WTC11 (cell line): ENCODE measurements around the gene FOXRED2. TPM values are rescaled to one million over a fixed set of nuclear protein-coding genes. Genes with fewer than 3 reads are reported as not detected.

ENCODE experiments used
- ATAC-seq: fragments of 200-7000 bp; cut with Tn5 transposase; 2 replicates; pipeline ENCODE4 v1.10.0; 2021; ENCODE audit warnings: mild to moderate bottlenecking, moderate library complexity
- CTCF ChIA-PET: fragments of 300-600 bp; sonication (Branson Sonifier 250); formaldehyde crosslinking; loops from one replicate; lab custom pipeline; 2021; ENCODE audit warnings: antibody characterized with exemption; lab: Charles Lee
- POLR2A ChIA-PET: fragments of 350-600 bp; sonication (Branson Sonifier 250); formaldehyde crosslinking; loops from one replicate; lab custom pipeline; 2021; ENCODE audit warnings: antibody characterized with exemption; lab: Charles Lee
- DNase-seq: peaks from one replicate; pipeline ENCODE4 v3.0.0; 2021; ENCODE audit warnings: low spot score
- H3K27ac Mint-ChIP-seq: 2 replicates; pipeline ENCODE4 v1.8.0; 2021; ENCODE audit warnings: mixed read lengths
- H3K27me3 Mint-ChIP-seq: 2 replicates; pipeline ENCODE4 v1.8.0; 2021; ENCODE audit warnings: low read depth, mild to moderate bottlenecking, moderate library complexity, mixed read lengths
- H3K36me3 Mint-ChIP-seq: 2 replicates; pipeline ENCODE4 v1.8.0; 2021; ENCODE audit warnings: mixed read lengths
- H3K4me1 Mint-ChIP-seq: 2 replicates; pipeline ENCODE4 v1.8.0; 2022; ENCODE audit warnings: mixed read lengths
- H3K4me3 Mint-ChIP-seq: 2 replicates; pipeline ENCODE4 v1.8.0; 2021; ENCODE audit warnings: mild to moderate bottlenecking, moderate library complexity, mixed read lengths
- H3K9me3 Mint-ChIP-seq: 2 replicates; pipeline ENCODE4 v1.8.0; 2021; ENCODE audit warnings: mixed read lengths
- E2F4 ChIP-seq: sonication (generic); formaldehyde crosslinking; IDR thresholded peaks from 2 replicates; pipeline ENCODE4 v1.8.1; 2022; ENCODE audit warnings: low read depth, mild to moderate bottlenecking, moderate library complexity, missing genetic modification reagents, borderline replicate concordance
- GABPB1 ChIP-seq: sonication (generic); formaldehyde crosslinking; IDR thresholded peaks from 2 replicates; pipeline ENCODE4 v1.8.1; 2023; ENCODE audit warnings: mild to moderate bottlenecking, missing genetic modification reagents
- KAT7 ChIP-seq: sonication (generic); formaldehyde crosslinking; IDR thresholded peaks from 2 replicates; pipeline ENCODE4 v1.8.1; 2023; ENCODE audit warnings: missing genetic modification reagents, mild to moderate bottlenecking, borderline replicate concordance
- NFYB ChIP-seq: sonication (generic); formaldehyde crosslinking; conservative IDR thresholded peaks from 2 replicates; pipeline ENCODE4 v1.8.0; 2022; ENCODE audit warnings: low read depth, missing genetic modification reagents
- SOX15 ChIP-seq: fragments of 250-450 bp; sonication (Bioruptor Pico); IDR thresholded peaks from 2 replicates; pipeline ENCODE4 v1.9.0; 2021; ENCODE audit warnings: mild to moderate bottlenecking
- TP53 ChIP-seq: sonication (generic); formaldehyde crosslinking; IDR thresholded peaks from 2 replicates; pipeline ENCODE4 v1.8.1; 2023; ENCODE audit warnings: mild to moderate bottlenecking, missing genetic modification reagents
- USF1 ChIP-seq: sonication (generic); formaldehyde crosslinking; IDR thresholded peaks from 2 replicates; pipeline ENCODE4 v1.8.0; 2022; ENCODE audit warnings: mild to moderate bottlenecking, missing genetic modification reagents
- ZNF263 ChIP-seq: sonication (generic); formaldehyde crosslinking; IDR thresholded peaks from 2 replicates; pipeline ENCODE4 v1.8.1; 2022; ENCODE audit warnings: low read depth, mild to moderate bottlenecking, moderate library complexity, missing genetic modification reagents
- ZNF281 ChIP-seq: sonication (generic); formaldehyde crosslinking; IDR thresholded peaks from 2 replicates; pipeline ENCODE4 v1.8.0; 2023; ENCODE audit warnings: mild to moderate bottlenecking, missing genetic modification reagents
- ZNF416 ChIP-seq: fragments of 250-450 bp; sonication (Bioruptor Pico); IDR thresholded peaks from 2 replicates; pipeline ENCODE4 v1.9.0; 2021; ENCODE audit warnings: mild to moderate bottlenecking, inconsistent platforms
- ZNF425 ChIP-seq: fragments of 250-450 bp; sonication (Bioruptor Pico); conservative IDR thresholded peaks from 2 replicates; pipeline ENCODE4 v1.9.0; 2021; ENCODE audit warnings: mild to moderate bottlenecking
- ZNF671 ChIP-seq: fragments of 250-450 bp; sonication (Bioruptor Pico); IDR thresholded peaks from 2 replicates; pipeline ENCODE4 v1.8.0; 2021; ENCODE audit warnings: mild to moderate bottlenecking
- total RNA-seq: library from RNA; stranded (reverse); gene quantifications from 3 replicates; pipeline ENCODE4 v1.2.3, GENCODE V29; 2021
- TF ChIP-seq, protein P1 (sequence below): sonication (generic); formaldehyde crosslinking; IDR thresholded peaks from 2 replicates; pipeline ENCODE4 v1.8.1; 2023; ENCODE audit warnings: mild to moderate bottlenecking, missing genetic modification reagents, borderline replicate concordance
- TF ChIP-seq, protein P2 (sequence below): sonication (generic); formaldehyde crosslinking; IDR thresholded peaks from 2 replicates; pipeline ENCODE4 v1.8.0; 2023; ENCODE audit warnings: missing genetic modification reagents, mild to moderate bottlenecking, borderline replicate concordance
- TF ChIP-seq, protein P3 (sequence below): sonication (generic); formaldehyde crosslinking; IDR thresholded peaks from 2 replicates; pipeline ENCODE4 v1.8.0; 2022; ENCODE audit warnings: mild to moderate bottlenecking, missing genetic modification reagents

The FOXRED2 gene
- total RNA-seq, 1 experiment from 2014 or later: 20.1 TPM

DNA sequence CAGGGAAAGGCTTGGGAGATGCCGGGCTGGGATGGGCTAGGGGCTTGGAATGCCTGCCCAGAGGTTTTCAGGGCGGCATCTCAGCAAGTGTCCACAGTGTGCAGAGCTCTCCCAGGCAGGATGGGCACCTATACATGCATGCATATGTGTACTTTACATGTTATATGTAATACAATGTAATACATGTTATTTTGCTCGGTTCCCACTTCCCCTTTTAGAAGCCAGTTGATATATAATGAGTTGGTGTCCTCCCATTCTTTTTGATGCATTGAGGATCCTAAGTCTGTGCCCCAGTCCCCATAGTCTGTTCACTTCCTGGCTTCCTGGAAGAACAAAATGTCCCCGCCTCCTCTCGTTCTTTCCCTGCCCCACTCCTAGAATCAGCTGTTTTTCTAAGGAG, 42.2 kb upstream of the FOXRED2 start (continued):
- TF ChIP-seq, protein P1, sequence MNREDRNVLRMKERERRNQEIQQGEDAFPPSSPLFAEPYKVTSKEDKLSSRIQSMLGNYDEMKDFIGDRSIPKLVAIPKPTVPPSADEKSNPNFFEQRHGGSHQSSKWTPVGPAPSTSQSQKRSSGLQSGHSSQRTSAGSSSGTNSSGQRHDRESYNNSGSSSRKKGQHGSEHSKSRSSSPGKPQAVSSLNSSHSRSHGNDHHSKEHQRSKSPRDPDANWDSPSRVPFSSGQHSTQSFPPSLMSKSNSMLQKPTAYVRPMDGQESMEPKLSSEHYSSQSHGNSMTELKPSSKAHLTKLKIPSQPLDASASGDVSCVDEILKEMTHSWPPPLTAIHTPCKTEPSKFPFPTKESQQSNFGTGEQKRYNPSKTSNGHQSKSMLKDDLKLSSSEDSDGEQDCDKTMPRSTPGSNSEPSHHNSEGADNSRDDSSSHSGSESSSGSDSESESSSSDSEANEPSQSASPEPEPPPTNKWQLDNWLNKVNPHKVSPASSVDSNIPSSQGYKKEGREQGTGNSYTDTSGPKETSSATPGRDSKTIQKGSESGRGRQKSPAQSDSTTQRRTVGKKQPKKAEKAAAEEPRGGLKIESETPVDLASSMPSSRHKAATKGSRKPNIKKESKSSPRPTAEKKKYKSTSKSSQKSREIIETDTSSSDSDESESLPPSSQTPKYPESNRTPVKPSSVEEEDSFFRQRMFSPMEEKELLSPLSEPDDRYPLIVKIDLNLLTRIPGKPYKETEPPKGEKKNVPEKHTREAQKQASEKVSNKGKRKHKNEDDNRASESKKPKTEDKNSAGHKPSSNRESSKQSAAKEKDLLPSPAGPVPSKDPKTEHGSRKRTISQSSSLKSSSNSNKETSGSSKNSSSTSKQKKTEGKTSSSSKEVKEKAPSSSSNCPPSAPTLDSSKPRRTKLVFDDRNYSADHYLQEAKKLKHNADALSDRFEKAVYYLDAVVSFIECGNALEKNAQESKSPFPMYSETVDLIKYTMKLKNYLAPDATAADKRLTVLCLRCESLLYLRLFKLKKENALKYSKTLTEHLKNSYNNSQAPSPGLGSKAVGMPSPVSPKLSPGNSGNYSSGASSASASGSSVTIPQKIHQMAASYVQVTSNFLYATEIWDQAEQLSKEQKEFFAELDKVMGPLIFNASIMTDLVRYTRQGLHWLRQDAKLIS (CRISPR knock-in tag): no peak

DNA sequence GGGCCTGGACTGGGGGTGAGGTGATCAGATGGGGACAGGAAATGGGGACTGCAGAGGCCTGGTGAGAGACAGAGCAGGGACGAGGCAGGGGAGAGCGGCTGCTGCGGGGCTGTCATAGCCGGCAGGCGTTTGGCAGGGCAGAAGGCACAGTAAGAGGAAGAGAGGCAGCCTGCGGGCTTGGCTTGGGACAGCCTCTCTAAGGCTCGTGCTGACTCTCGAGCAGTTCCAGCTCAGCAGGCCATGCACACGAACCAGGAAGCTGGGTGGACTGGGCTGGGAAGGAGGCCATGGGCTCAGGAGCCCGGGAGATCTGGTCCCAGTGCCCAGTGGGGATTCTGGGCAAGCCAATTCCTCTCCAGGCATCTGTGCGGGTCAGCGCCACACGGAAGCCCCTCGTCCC, 41.8 kb upstream of the FOXRED2 start:
- no peak overlapping the region for H3K4me3 Mint-ChIP-seq
- peaks cover 14% of the 10 kb centered on the region for H3K27me3 Mint-ChIP-seq
- DNase-seq: no peak
- CTCF ChIA-PET: interaction anchor here (1.0 kb wide), 1 partner anchor 429 kb away, joined by 4 read pairs; no protein-coding TSS in a partner anchor
- peaks cover 24% of the 10 kb centered on the region for H3K4me1 Mint-ChIP-seq
- no peak overlapping the region for H3K27ac Mint-ChIP-seq
- ATAC-seq: peak; percentile 25; the same call in 1 of the 2 replicates
- TF ChIP-seq ZNF416 (CRISPR knock-in tag): no peak
- TF ChIP-seq, all 79 proteins: peak for 0
- Mint-ChIP-seq H3K9me3 (no peaks in the 10 kb centered on the region), H3K36me3 (no peaks in the 10 kb centered on the region)
- POLR2A ChIA-PET: interaction anchor here (0.6 to 0.7 kb wide), 2 partner anchors 87 to 429 kb away, joined by 3 to 8 read pairs; no protein-coding TSS in a partner anchor

GRCh38 chr22:36546932-36547331, 40.1 kb upstream of the FOXRED2 start:
- Mint-ChIP-seq H3K36me3 (no peaks in the 10 kb centered on the region), H3K4me1 (peaks cover 24% of the 10 kb centered on the region), H3K27ac (no peak overlapping the region), H3K27me3 (peaks cover 14% of the 10 kb centered on the region), H3K9me3 (no peaks in the 10 kb centered on the region), H3K4me3 (no peak overlapping the region)
- no peak for ATAC-seq
- ChIA-PET POLR2A (no interaction called here), CTCF (interaction anchor here (0.6 to 2.1 kb wide), 14 partner anchors 15 to 431 kb away, joined by 3 to 14 read pairs (median 6); partner anchors contain the start of genes EIF3D and IFT27)
- DNase-seq: no peak
- TF ChIP-seq, protein P2, sequence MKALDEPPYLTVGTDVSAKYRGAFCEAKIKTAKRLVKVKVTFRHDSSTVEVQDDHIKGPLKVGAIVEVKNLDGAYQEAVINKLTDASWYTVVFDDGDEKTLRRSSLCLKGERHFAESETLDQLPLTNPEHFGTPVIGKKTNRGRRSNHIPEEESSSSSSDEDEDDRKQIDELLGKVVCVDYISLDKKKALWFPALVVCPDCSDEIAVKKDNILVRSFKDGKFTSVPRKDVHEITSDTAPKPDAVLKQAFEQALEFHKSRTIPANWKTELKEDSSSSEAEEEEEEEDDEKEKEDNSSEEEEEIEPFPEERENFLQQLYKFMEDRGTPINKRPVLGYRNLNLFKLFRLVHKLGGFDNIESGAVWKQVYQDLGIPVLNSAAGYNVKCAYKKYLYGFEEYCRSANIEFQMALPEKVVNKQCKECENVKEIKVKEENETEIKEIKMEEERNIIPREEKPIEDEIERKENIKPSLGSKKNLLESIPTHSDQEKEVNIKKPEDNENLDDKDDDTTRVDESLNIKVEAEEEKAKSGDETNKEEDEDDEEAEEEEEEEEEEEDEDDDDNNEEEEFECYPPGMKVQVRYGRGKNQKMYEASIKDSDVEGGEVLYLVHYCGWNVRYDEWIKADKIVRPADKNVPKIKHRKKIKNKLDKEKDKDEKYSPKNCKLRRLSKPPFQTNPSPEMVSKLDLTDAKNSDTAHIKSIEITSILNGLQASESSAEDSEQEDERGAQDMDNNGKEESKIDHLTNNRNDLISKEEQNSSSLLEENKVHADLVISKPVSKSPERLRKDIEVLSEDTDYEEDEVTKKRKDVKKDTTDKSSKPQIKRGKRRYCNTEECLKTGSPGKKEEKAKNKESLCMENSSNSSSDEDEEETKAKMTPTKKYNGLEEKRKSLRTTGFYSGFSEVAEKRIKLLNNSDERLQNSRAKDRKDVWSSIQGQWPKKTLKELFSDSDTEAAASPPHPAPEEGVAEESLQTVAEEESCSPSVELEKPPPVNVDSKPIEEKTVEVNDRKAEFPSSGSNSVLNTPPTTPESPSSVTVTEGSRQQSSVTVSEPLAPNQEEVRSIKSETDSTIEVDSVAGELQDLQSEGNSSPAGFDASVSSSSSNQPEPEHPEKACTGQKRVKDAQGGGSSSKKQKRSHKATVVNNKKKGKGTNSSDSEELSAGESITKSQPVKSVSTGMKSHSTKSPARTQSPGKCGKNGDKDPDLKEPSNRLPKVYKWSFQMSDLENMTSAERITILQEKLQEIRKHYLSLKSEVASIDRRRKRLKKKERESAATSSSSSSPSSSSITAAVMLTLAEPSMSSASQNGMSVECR (CRISPR knock-in tag): no peak
- no peak for TF ChIP-seq ZNF281 (CRISPR knock-in tag)
- no peak for TF ChIP-seq ZNF671 (CRISPR knock-in tag)
- no peak for TF ChIP-seq KAT7
- TF ChIP-seq USF1 (CRISPR knock-in tag): no peak
- no peak for TF ChIP-seq TP53 (CRISPR knock-in tag)
- TF ChIP-seq, protein P3, sequence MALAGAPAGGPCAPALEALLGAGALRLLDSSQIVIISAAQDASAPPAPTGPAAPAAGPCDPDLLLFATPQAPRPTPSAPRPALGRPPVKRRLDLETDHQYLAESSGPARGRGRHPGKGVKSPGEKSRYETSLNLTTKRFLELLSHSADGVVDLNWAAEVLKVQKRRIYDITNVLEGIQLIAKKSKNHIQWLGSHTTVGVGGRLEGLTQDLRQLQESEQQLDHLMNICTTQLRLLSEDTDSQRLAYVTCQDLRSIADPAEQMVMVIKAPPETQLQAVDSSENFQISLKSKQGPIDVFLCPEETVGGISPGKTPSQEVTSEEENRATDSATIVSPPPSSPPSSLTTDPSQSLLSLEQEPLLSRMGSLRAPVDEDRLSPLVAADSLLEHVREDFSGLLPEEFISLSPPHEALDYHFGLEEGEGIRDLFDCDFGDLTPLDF (CRISPR knock-in tag): no peak
- no peak for TF ChIP-seq ZNF263 (CRISPR knock-in tag)
- no peak for TF ChIP-seq SOX15 (CRISPR knock-in tag)
- TF ChIP-seq ZNF425: no peak
- no peak for TF ChIP-seq NFYB
- TF ChIP-seq E2F4 (CRISPR knock-in tag): no peak
- no peak for TF ChIP-seq GABPB1 (CRISPR knock-in tag)
